NCI-H2196 treated with DMSO at 0.1 percent for 48 hours (cell line): ENCODE data around the gene ARMH1.
A peak's percentile ranks its signal among the peaks of the same experiment; 100 is the strongest.
"Not testable (repeated sequence)": the region's sequence is repeated elsewhere in the genome, so short reads cannot be mapped to it uniquely, and the experiment has no call there.

Source experiments
- DNase-seq: peaks from one replicate; lab custom pipeline; 2025; ENCODE audit not compliant: unreplicated experiment; lab: John Stamatoyannopoulos, UW

ARMH1 gene

GRCh38 chr1:44721485-44722361 is 47.2 kb downstream of the ARMH1 start:
- peak; percentile 96 for DNase-seq

GRCh38 chr1:44723064-44723463 is 48.5 kb downstream of the ARMH1 start:
- no peak for DNase-seq

GRCh38 chr1:44723496-44724295 is 49.2 kb downstream of the ARMH1 start:
- DNase-seq = no peak

GRCh38 chr1:44724296-44724954 is 49.9 kb downstream of the ARMH1 start:
- DNase-seq = no peak

GRCh38 chr1:44724955-44725698 is 50.6 kb downstream of the ARMH1 start:
- DNase-seq = no peak

GRCh38 chr1:44730741-44731512 is 56.4 kb downstream of the ARMH1 start, which contains the start of gene RNU5D-1:
Gene RNU5D-1 (minus strand): TSS chr1:44731170.
- peak; percentile 88 for DNase-seq

GRCh38 chr1:44733365-44733764 is 58.9 kb downstream of the ARMH1 start:
- DNase-seq = no peak

- DNase-seq = no peak
Measured at GRCh38 chr1:44733784-44734183, 59.3 kb downstream of the ARMH1 start.

GRCh38 chr1:44735992-44736391 is 61.5 kb downstream of the ARMH1 start:
- no peak for DNase-seq

- DNase-seq = not testable (repeated sequence)
Measured at GRCh38 chr1:44738953-44739306, 64.4 kb downstream of the ARMH1 start.

- DNase-seq = peak; percentile 94
Measured at GRCh38 chr1:44739307-44740178, 65.0 kb downstream of the ARMH1 start, which contains the start of gene KIF2C. Gene KIF2C (plus strand): TSS chr1:44739837. CDS start chr1:44739933, 96 bp downstream.

- DNase-seq = no peak
Measured at GRCh38 chr1:44740179-44740617, 65.7 kb downstream of the ARMH1 start.

- no peak for DNase-seq
Measured at GRCh38 chr1:44743211-44743610, 68.7 kb downstream of the ARMH1 start.

GRCh38 chr1:44747878-44748277 is 73.4 kb downstream of the ARMH1 start:
- DNase-seq = no peak

GRCh38 chr1:44757420-44757819 is 82.9 kb downstream of the ARMH1 start:
- no peak for DNase-seq

GRCh38 chr1:44759077-44759476 is 84.6 kb downstream of the ARMH1 start:
- no peak for DNase-seq

- DNase-seq = no peak
Measured at GRCh38 chr1:44760876-44761275, 86.4 kb downstream of the ARMH1 start.

GRCh38 chr1:44766421-44766820 is 91.9 kb downstream of the ARMH1 start:
- DNase-seq = not testable (repeated sequence)
